Calu3 (cell line): ENCODE data around the gene PIGQ. TPM values are rescaled to one million over a fixed set of nuclear protein-coding genes. Genes with fewer than 3 reads are reported as not detected.
A peak's percentile ranks its signal among the peaks of the same experiment; 100 is the strongest.

Experiments used
- BruUV-seq: library from RNA; stranded (reverse); fragments of 400-500 nt; replicated peaks from 2 replicates; lab custom pipeline; 2021; lab: Mats Ljungman, UMichigan
- CTCF ChIA-PET: fragments of 300-600 bp; sonication (Branson Sonifier 250); formaldehyde crosslinking; loops from one replicate; lab custom pipeline; 2022; ENCODE audit warnings: antibody characterized with exemption; lab: Charles Lee
- DNase-seq: peaks from one replicate; pipeline ENCODE4 v3.0.0; 2022
- H3K27ac Mint-ChIP-seq: one replicate; pipeline ENCODE4 v1.8.0; 2022; ENCODE audit warnings: mixed read lengths; ENCODE audit not compliant: unreplicated experiment
- H3K27me3 Mint-ChIP-seq: one replicate; pipeline ENCODE4 v1.8.0; 2022; ENCODE audit warnings: mixed read lengths; ENCODE audit not compliant: unreplicated experiment
- H3K36me3 Mint-ChIP-seq: one replicate; pipeline ENCODE4 v1.8.0; 2022; ENCODE audit warnings: mild to moderate bottlenecking, moderate library complexity, mixed read lengths; ENCODE audit not compliant: insufficient read depth, unreplicated experiment
- H3K4me1 Mint-ChIP-seq: one replicate; pipeline ENCODE4 v1.8.0; 2022; ENCODE audit warnings: mild to moderate bottlenecking, low read depth, mixed read lengths; ENCODE audit not compliant: unreplicated experiment
- H3K4me3 Mint-ChIP-seq: one replicate; pipeline ENCODE4 v1.8.0; 2022; ENCODE audit warnings: mild to moderate bottlenecking, low read depth, moderate library complexity, mixed read lengths; ENCODE audit not compliant: unreplicated experiment
- H3K9me3 Mint-ChIP-seq: one replicate; pipeline ENCODE4 v1.8.0; 2022; ENCODE audit warnings: low read depth, mixed read lengths; ENCODE audit not compliant: unreplicated experiment
- CTCF ChIP-seq: fragments of 200-600 bp; IDR thresholded peaks from one replicate; pipeline ENCODE4 v1.8.0; 2022; ENCODE audit warnings: antibody characterized with exemption; ENCODE audit not compliant: unreplicated experiment
- intact Hi-C: fragments of 100-400 bp; cut with micrococcal nuclease; formaldehyde crosslinking; loops from one replicate; pipeline ENCODE4 v1.10.0; 2022; ENCODE audit not compliant: unreplicated experiment
- microRNA-seq: library from miRNA; unstranded; fragments of <30 nt; microRNA quantifications from one replicate; pipeline ENCODE4 v1.2.0, GENCODE V29; 2022
- total RNA-seq: library from RNA; stranded (reverse); gene quantifications from 2 replicates; pipeline ENCODE4 v1.2.3, GENCODE V29; 2022

Gene PIGQ
- total RNA-seq, 1 experiment from 2014 or later = 101 TPM

- BruUV-seq = no TSS peak
- Mint-ChIP-seq H3K9me3 (no peaks in the 10 kb centered on the region), H3K27ac (no peak overlapping the region), H3K36me3 (peaks cover 87% of the 10 kb centered on the region), H3K4me1 (peaks cover 8% of the 10 kb centered on the region), H3K27me3 (no peaks in the 10 kb centered on the region), H3K4me3 (no peak overlapping the region)
- no peak for DNase-seq
- intact Hi-C loops = loop anchor here (10.0 kb wide), 1 partner anchor 109 kb away; the partner anchor contains the start of gene CAPN15
- CTCF ChIA-PET = no interaction called here
- no peak for TF ChIP-seq CTCF
These were observed 63.7 kb downstream of the PIGQ start for GRCh38 chr16:633336-634050.

Small RNAs within 50 kb of the gene (microRNA-seq; reads per million reads assigned to microRNA genes)
- gene MIR3176 (85.4 reads per million, percentile 62 among the genes with 10 or more reads in this experiment), gene MIR5587 (2.1 reads per million)

Other genes starting within 250 kb of the PIGQ start
- gene AXIN1, start 217.2 kb upstream of the PIGQ start, total RNA-seq = 49.8 and 52.5 TPM in 2 replicates
- 115 and 126 TPM in 2 replicates for gene MRPL28, start 199.4 kb upstream of the PIGQ start, total RNA-seq
- 70.0 and 78.5 TPM in 2 replicates for gene PGAP6, start 188.0 kb upstream of the PIGQ start, total RNA-seq
- gene NME4, start 172.8 kb upstream of the PIGQ start, total RNA-seq = 88.2 and 96.5 TPM in 2 replicates
- gene DECR2, start 168.1 kb upstream of the PIGQ start, total RNA-seq = 41.2 and 49.6 TPM in 2 replicates
- 26.6 and 33.7 TPM in 2 replicates for gene RAB11FIP3, start 144.3 kb upstream of the PIGQ start, total RNA-seq
- 108 and 120 TPM in 2 replicates for gene CAPN15, start 42.3 kb upstream of the PIGQ start, total RNA-seq
- not detected in 2 replicates for gene PRR35, start 9.6 kb upstream of the PIGQ start, total RNA-seq
- gene NHLRC4, start 3.0 kb upstream of the PIGQ start, total RNA-seq = not detected in 2 replicates
- 35.6 and 36.5 TPM in 2 replicates for gene RAB40C, start 20.1 kb downstream of the PIGQ start, total RNA-seq
- gene WFIKKN1, start 61.0 kb downstream of the PIGQ start, total RNA-seq = 0.66 and 0.90 TPM in 2 replicates
- gene METTL26, start 66.3 kb downstream of the PIGQ start, total RNA-seq = 117 and 121 TPM in 2 replicates
- 56.3 and 60.7 TPM in 2 replicates for gene MCRIP2, start 71.9 kb downstream of the PIGQ start, total RNA-seq
- gene WDR90, start 79.4 kb downstream of the PIGQ start, total RNA-seq = 142 and 162 TPM in 2 replicates
- 154 and 163 TPM in 2 replicates for gene RHOT2, start 98.2 kb downstream of the PIGQ start, total RNA-seq
- 2.4 and 2.6 TPM in 2 replicates for gene RHBDL1, start 105.7 kb downstream of the PIGQ start, total RNA-seq
- gene STUB1, start 110.4 kb downstream of the PIGQ start, total RNA-seq = 102 and 114 TPM in 2 replicates
- gene JMJD8, start 114.4 kb downstream of the PIGQ start, total RNA-seq = 88.3 and 90.5 TPM in 2 replicates
- 18.6 and 22.5 TPM in 2 replicates for gene WDR24, start 120.4 kb downstream of the PIGQ start, total RNA-seq
- gene FBXL16, start 135.8 kb downstream of the PIGQ start, total RNA-seq = 1.3 and 4.6 TPM in 2 replicates
- 51.7 and 61.5 TPM in 2 replicates for gene METRN, start 145.2 kb downstream of the PIGQ start, total RNA-seq
- 49.6 and 57.2 TPM in 2 replicates for gene ANTKMT, start 151.2 kb downstream of the PIGQ start, total RNA-seq
- 10.0 and 12.5 TPM in 2 replicates for gene CCDC78, start 156.5 kb downstream of the PIGQ start, total RNA-seq
- gene HAGHL, start 157.1 kb downstream of the PIGQ start, total RNA-seq = 11.7 and 12.8 TPM in 2 replicates
- gene CIAO3, start 171.0 kb downstream of the PIGQ start, total RNA-seq = 51.9 and 58.4 TPM in 2 replicates
- 3.4 and 8.9 TPM in 2 replicates for gene MSLN, start 190.8 kb downstream of the PIGQ start, total RNA-seq
- 47.5 and 51.1 TPM in 2 replicates for gene RPUSD1, start 218.4 kb downstream of the PIGQ start, total RNA-seq
- gene CHTF18, start 218.7 kb downstream of the PIGQ start, total RNA-seq = 154 and 173 TPM in 2 replicates
- not detected in 2 replicates for gene GNG13, start 230.8 kb downstream of the PIGQ start, total RNA-seq